DMS153 (cell line): Measurements from ENCODE around the gene ICE2.
"Not testable (repeated sequence)": the region's sequence is repeated elsewhere in the genome, so short reads cannot be mapped to it uniquely, and the experiment has no call there.

Source experiments
- DNase-seq: peaks from one replicate; lab custom pipeline; 2025; lab: John Stamatoyannopoulos, UW

Gene ICE2

GRCh38 chr15:60406513-60407414 is 72.2 kb downstream of the ICE2 start:
- no peak for DNase-seq

GRCh38 chr15:60405399-60405798 is 73.5 kb downstream of the ICE2 start:
- no peak for DNase-seq

- not testable (repeated sequence) for DNase-seq
These were observed 74.6 kb downstream of the ICE2 start for GRCh38 chr15:60404351-60404750.

DNA sequence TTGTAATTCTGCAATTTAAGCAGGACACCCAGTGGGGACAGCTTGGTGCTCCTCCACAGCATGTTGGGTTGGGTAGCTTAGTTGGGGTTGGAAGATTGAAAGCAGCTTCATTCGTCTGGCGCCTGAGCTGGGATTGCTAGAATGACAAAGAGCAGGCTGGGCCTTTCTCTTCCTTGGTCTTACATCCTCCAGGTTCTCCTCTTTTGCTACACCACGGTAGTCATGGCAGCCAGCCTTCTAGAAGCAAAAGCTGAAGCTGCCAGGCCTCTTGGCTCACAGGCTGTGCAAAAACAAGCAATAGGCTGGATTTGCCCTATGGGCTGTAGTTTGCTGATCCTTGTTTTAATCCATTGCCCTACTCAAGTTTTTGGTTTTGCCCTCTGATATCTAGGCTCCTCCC is 78.0 kb downstream of the ICE2 start:
- DNase-seq: no peak

GRCh38 chr15:60399931-60400330 is 79.0 kb downstream of the ICE2 start:
- no peak for DNase-seq

DNA sequence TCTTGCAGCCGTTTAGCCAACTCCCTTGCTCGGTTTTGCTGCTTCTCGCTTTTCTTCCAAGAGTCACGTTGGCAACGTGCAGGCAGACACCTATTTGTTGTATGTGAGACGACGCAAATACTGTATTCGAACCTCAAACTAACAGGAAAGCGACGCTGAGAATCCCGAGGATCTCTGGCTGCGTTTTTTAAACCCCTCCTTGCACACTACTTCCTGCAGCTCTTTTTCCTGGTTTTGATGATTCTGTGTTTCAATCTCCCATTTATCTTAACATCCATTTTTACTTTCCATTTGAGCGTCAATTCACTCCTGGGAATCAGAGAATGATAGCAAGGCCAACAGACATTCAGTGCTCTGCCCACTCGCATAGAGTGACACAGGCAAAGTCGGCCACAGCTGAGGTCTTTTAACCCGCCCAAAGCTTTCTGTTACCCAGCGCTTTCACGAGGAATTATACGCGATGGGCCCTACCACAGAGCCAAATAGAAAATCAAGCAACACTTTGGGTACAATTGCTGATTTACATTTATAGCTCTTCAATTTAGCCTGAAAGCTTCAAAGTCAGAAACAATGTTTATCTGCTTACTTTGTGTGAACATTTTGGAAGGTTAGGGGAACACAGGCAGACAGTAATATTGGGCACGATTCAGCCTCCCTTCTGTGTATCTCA is 79.6 kb downstream of the ICE2 start:
- DNase-seq: no peak

GRCh38 chr15:60397772-60398445 is 81.0 kb downstream of the ICE2 start, which contains the start of gene ANXA2:
Gene ANXA2, minus strand, starts transcription at chr15:60397986. Its CDS starts 11,911 bp downstream, at chr15:60386075.
- no peak for DNase-seq

DNA sequence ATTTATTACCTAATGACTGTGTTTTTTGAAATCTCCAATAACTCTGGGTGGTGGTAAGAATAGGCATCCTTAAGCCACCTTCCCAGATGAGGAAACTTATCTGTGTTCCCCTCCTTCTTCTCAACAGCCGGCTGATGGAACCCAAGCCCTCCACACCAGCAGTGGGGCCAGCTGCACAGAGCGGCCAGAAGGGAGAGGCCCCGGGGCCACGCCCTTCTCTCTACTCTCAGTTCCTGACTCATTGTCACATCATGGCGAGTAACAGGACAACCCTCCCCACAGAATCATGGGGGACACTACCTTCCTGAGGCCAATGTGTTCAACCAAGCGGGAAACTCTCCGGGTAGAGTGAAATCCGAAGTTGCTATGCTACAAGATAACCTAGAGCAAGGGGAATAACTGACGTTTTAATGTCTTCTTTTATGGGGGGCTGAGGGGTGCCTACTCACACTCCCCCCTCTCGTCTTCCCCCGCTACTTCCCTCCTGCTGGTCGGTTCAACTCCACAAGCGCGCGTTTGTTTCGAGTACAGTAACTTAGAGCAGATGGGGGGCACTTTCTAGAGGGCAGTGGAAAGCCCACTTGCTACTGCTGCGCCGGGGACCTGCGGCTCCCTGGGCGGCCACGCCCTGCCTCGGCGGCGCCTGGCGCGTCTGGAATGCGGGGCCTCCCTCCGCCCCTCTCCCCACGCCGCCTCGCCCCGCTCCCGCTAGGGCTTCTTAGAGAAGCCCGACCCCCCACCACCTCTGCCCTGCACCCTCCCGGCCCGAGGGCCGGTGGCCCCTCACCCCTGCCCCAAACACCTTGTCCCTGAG is 81.8 kb downstream of the ICE2 start:
- DNase-seq: peak; percentile 4

DNA sequence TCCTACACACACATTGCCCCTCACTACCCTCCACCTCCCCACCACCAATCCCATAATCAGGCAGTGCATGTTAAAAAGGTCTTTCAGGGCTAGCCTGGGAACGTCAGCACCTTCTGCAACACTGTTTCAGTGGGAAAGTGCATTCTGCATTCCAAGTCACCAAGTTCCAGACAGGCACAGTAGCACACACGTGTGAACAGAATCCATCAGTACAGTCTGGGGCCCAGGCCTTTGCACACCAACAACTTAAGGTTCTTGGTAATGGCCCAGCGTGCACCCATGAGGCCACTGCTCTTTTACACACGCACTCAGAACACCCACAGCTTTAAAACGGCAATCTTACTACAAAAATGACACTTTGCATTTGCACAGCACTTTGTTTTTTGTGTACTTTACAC is 82.4 kb downstream of the ICE2 start:
- no peak for DNase-seq

- no peak for DNase-seq
These were observed 82.8 kb downstream of the ICE2 start for GRCh38 chr15:60396100-60396499.

- no peak for DNase-seq
These were observed 83.5 kb downstream of the ICE2 start for GRCh38 chr15:60395276-60396011.

GRCh38 chr15:60394689-60395097 is 84.2 kb downstream of the ICE2 start:
- DNase-seq: no peak

DNA sequence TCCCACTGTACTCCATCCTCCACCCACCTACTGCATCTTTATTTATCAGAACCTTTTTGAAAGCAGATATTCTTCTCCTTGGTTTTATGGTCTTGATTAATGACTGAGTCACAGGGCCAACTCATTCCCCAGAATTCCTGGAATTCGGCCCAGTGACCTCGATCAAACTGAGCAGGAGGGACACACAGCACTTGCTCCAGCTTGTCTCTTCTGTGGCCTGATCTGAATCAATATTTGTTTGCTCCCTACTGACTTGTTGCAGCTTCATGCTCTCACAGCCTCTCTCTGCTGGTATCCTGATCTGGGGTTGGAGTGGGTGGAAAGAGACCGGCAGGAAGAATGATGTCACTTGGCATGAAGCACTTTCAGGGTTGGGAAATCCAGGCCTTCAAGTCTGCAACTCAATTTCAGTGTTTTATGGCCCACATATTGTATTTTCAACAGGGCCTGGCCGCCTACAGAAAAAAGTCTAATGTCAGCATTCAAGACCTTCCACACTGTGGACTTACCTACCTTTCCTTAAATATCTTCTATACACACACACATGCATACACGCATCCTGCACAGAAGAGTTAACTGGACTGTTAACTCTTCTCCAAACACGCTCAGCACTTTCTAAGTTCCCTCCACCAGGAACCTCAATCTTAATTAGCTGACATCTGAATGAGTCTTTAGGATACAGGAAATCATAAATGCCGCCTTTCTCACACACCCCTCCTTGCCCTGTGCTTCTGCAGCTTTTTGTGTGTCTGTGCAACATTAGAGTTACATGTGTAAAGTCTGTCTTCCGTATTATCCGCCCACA is 85.8 kb downstream of the ICE2 start:
- DNase-seq: peak; percentile 72

GRCh38 chr15:60392601-60392985 is 86.3 kb downstream of the ICE2 start:
- no peak for DNase-seq

- DNase-seq: no peak
These were observed 87.1 kb downstream of the ICE2 start for GRCh38 chr15:60391722-60392315.

DNA sequence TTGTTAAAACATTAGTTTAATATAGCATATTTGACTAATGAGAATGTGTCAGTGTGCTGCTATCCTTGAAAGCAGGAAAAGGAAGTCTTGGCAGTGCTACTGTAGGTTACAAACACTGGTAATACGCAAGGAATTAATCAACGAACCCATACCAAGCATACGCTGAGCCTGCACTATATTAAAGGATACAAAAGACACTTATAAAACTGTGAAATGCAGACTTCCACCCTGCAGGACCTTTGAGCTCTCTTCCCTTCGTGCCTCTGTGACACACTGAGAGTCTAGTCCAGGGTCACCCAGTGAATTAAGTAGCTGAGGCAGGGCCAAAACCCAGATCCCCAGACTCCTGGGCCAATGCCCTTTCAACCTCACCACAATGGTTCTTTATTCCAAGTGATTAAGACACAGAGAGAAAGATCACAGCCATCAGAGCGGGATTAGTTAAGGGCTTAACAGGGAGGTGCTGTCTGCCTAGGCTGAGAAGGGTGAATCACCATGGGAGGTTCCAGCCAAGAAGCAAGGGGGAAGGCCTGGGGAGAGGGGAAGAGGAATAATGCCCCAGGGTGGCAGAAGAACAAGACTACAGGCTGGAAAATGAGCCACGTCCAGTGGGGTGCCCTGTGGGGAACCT is 88.0 kb downstream of the ICE2 start:
- DNase-seq: no peak

DNA sequence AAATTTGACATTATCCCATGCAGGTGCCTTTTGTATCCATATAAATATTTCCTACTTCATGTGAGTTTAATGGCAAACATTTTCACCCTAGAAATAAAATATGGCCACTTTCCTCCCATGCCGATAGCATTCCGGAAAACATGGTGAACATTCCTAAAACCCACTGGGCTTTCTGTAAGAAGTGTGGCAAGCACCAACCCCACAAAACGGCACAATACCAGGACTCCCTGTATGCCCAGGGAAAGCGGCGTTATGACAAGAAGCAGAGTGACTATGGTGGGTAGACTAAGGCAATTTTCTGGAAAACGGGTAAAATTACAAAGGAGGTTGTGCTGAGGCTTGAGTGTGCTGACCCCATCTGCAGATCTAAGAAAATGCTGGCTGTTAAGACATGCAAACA is 88.7 kb downstream of the ICE2 start:
- no peak for DNase-seq

DNA sequence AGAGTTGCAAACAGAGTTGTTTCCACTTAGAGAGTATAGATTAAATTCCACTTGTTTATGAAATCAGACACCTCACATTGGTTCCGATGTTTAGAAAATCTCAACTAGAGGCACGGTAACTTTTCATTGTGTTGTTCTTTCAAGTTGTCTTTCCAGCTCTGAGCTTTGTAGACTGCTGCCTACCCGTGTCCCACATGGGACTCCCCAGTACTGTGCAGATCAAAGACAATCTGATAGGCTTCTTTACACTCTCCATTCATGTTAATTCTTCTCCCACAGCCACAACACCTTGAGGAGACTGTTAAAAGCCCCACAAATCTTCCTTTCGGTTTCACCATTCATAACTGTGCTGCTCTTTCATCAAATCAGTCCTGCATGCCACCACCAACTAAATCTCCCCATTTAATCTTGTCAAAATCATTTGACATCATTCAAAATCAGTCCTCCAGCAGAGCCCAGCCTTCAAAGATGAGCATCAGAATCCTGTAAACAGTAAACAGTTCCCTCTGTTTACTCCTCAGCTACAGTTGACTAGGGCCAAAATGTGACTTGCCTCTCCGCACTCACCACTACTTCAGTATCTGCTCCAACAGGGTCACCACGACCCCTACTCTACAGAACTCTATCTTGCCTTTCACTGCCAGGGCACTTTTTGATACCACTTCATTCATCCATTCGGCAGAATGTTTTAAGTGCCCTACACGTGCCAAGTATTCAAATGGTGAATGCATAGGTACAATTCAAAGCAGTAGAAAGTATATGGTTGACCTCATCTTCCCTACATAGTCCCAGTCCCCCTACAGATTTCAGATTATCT is 89.5 kb downstream of the ICE2 start:
- DNase-seq: no peak

DNA sequence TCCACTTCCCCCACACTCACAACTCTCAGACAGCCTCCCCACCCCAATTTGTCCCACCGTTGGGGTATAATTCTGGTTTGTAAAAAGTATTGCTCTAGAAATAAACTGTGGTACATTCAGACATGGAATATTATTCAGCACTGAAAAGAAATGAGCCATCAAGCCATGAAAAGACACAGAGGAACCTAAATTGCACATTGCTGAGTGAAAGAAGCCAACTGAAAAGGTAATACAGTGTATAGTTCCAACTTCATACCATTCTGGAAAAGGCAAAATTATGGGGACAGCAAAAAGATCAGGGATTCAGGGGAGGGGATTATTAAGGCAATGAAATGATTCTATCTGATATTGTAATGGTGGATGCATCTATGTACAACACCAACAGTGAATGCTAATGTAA is 91.6 kb downstream of the ICE2 start:
- no peak for DNase-seq
